Pancreas (tissue), 10 donors: ENCODE data around the gene VPS37C. TPM values are rescaled to one million over a fixed set of nuclear protein-coding genes. Genes with fewer than 3 reads are reported as not detected.

Experiments
- ATAC-seq, 4 donors: fragments of 200-7000 bp; cut with Tn5 transposase; one replicate each; pipeline versions ENCODE4 v1.8.0 to v1.9.1; 2020; ENCODE audit warnings: mild to moderate bottlenecking in 4 of 4, moderate library complexity in 4 of 4
- DNase-seq, 6 donors: peaks; one replicate each; pipeline ENCODE4 v3.0.0-alpha.2; 2020
- FAIRE-seq: peaks from 2 replicates; lab custom pipeline; 2012; peaks lifted over from hg19 to GRCh38; lab: Jason Lieb, UNC
- H3K27ac ChIP-seq, 4 donors: fragments of 200-600 bp; sonication (generic); 1 replicate in 3 of 4; 2 replicates in 1 of 4; pipeline versions ENCODE4 v1.5.0 to v1.8.0; 2020
- H3K27me3 ChIP-seq, 4 donors: fragments of 200-600 bp; one replicate each; pipeline ENCODE4 v1.8.0; 2021
- H3K36me3 ChIP-seq, 3 donors: fragments of 200-600 bp; sonication (generic) in 1 of 3; one replicate each; pipeline versions ENCODE4 v1.5.0 to v1.8.0; 2020 to 2021
- H3K4me1 ChIP-seq, 3 donors: fragments of 200-600 bp; one replicate each; pipeline ENCODE4 v1.8.0; 2021
- H3K4me3 ChIP-seq, 4 donors: fragments of 200-600 bp; sonication (generic) in 2 of 4; one replicate each; pipeline versions ENCODE4 v1.5.0 to v1.8.0; 2020 to 2021
- H3K9me3 ChIP-seq, 4 donors: fragments of 200-600 bp; one replicate each; pipeline ENCODE4 v1.8.0; 2021
- WGBS, 2 donors: extraction: QIAGEN DNeasy Blood & Tissue Kit; methylation state at CpG; one replicate each; pipeline ENCODE4 v1.1.7; 2013; 5-methylcytosine and 5-hydroxymethylcytosine counted together
- intact Hi-C, 3 donors: fragments of 100-400 bp; cut with DNase I; formaldehyde crosslinking; loops; one replicate each; pipeline versions ENCODE4 v1.11.1 to v1.14.2; 2022
- polyA plus RNA-seq, 2 donors: library from polyadenylated mRNA; stranded (reverse); fragments of 200-250 nt; gene quantifications; one replicate each; pipeline ENCODE4 v1.2.3, GENCODE V29; 2013
- total RNA-seq, 6 donors: library from RNA; stranded (reverse); fragmentation: NEBNext Ultra II Directional in 4 of 6; extraction: Animal tissue kit (Norgen Biotek cat#: 25700) in 4 of 6; gene quantifications; one replicate each; pipeline versions ENCODE4 v1.2.1 to v1.2.4, GENCODE V29; 2021 to 2023
- TF ChIP-seq, protein P1 (sequence below), 4 donors: fragments of 200-600 bp; sonication (generic) in 3 of 4; IDR thresholded peaks; one replicate each; pipeline versions ENCODE4 v1.5.0 to v1.8.0; 2021; ENCODE audit warnings: antibody characterized with exemption in 4 of 4
- donor health status: healthy with polysubstance abuse.
- donor health status: DM: no; HTN: no; CAD: no; lungs with moderate emphysema.
- donor health status: DM: no; HTN: no; CAD: no.
- donor health status: control.
- donor health status: control.
- donor health status: Bipolar disorder and iron deficiency.
- donor health status: DM: yes; HTN: yes; CAD: no.
- donor health status: DM: no; HTN: no; CAD: no.
- donor health status: DM: no; HTN: no; CAD: no.
- donor health status: DM: yes; HTN: yes; CAD: no.

The VPS37C gene
- total and polyA plus RNA-seq, 8 donors: 12.1 to 25.7 (median 16.2) TPM

DNA sequence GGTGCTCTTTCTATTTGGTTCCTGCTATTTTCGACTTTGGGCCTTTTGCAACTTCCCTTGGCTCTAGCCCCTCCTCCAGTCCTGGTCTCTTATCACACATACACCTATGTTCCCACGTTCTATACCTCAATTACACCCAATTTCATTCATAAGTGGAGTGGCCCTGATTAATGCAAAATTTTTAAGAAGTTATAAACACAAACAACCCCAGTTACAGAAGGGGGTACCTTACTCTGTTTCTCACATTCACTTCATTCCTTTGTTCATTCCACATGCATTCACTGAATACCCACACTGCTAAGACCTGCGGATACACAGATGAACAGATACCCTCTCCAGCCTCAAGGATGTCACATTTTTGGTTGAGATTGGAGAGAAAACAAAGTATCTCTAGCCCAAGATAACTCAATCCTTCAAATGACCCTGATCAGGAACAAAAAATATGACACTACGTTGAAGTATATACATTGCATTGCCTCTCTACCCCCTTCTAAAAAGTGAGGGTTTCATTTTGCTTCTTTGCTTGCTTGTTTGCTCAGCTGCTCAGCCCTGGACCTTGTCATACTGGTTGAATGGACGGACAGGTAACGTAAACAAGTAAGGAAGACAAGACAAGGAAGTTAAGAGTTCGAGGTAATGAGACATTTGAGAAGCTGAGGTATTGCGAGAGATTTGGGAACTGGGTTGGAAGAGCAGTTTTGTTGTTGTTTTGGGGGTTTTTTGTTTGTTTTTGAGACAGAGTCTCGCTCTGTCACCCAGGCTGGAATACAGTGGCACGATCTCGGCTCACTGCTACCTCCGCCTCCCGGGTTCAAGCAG is 3.6 kb upstream of the VPS37C start:
- Histone ChIP-seq H3K27me3 (no peaks in the 10 kb centered on the region), H3K27ac (peak overlapping the region in 2 of 4 donors; percentile 27 to 43), H3K9me3 (no peaks in the 10 kb centered on the region), H3K36me3 (no peaks in the 10 kb centered on the region), H3K4me3 (no peak overlapping the region), H3K4me1 (peaks cover 0 to 24% (median 4%) of the 10 kb centered on the region in 3 donors)
- no peak for DNase-seq
- 58 to 68% methylated on average over 13 of the region's 13 CpGs for WGBS, 2 donors
- TF ChIP-seq, protein P1, sequence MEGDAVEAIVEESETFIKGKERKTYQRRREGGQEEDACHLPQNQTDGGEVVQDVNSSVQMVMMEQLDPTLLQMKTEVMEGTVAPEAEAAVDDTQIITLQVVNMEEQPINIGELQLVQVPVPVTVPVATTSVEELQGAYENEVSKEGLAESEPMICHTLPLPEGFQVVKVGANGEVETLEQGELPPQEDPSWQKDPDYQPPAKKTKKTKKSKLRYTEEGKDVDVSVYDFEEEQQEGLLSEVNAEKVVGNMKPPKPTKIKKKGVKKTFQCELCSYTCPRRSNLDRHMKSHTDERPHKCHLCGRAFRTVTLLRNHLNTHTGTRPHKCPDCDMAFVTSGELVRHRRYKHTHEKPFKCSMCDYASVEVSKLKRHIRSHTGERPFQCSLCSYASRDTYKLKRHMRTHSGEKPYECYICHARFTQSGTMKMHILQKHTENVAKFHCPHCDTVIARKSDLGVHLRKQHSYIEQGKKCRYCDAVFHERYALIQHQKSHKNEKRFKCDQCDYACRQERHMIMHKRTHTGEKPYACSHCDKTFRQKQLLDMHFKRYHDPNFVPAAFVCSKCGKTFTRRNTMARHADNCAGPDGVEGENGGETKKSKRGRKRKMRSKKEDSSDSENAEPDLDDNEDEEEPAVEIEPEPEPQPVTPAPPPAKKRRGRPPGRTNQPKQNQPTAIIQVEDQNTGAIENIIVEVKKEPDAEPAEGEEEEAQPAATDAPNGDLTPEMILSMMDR (IDR thresholded peaks at IDR 0.05): no peak
- no peak for FAIRE-seq
- ATAC-seq: no peak
- intact Hi-C loops: no loop called here

- no peaks in the 10 kb centered on the region for H3K27me3 ChIP-seq
- no peak overlapping the region for H3K4me3 ChIP-seq
- TF ChIP-seq, protein P1 (IDR thresholded peaks at IDR 0.05): no peak
- no peaks in the 10 kb centered on the region for H3K9me3 ChIP-seq
- intact Hi-C loops: no loop called here
- WGBS, 2 donors: 84 to 85% methylated on average over 13 of the region's 13 CpGs
- peaks cover 5 to 31% (median 7%) of the 10 kb centered on the region in 3 donors for H3K4me1 ChIP-seq
- FAIRE-seq: no peak
- no peaks in the 10 kb centered on the region for H3K36me3 ChIP-seq
- ATAC-seq: no peak
- no peak for DNase-seq
- H3K27ac ChIP-seq: peak overlapping the region in 2 of 4 donors; percentile 39 to 46
Observed at GRCh38 chr11:61163714-61164605, 2.7 kb upstream of the VPS37C start.

GRCh38 chr11:61163021-61163420 is 1.8 kb upstream of the VPS37C start:
- Histone ChIP-seq H3K4me1 (peaks cover 12 to 39% (median 14%) of the 10 kb centered on the region in 3 donors), H3K9me3 (no peaks in the 10 kb centered on the region)
- no peak for FAIRE-seq

GRCh38 chr11:61162092-61162941 is 1.1 kb upstream of the VPS37C start:
- intact Hi-C loops: no loop called here

More at GRCh38 chr11:61163021-61163420, 1.8 kb upstream of the VPS37C start:
- DNase-seq: no peak
- no peaks in the 10 kb centered on the region for H3K27me3 ChIP-seq
- 89 to 90% methylated on average over 4 of the region's 4 CpGs for WGBS, 2 donors
- no peaks in the 10 kb centered on the region for H3K36me3 ChIP-seq
- TF ChIP-seq, protein P1 (IDR thresholded peaks at IDR 0.05): no peak
- ATAC-seq: no peak
- H3K27ac ChIP-seq: no peak overlapping the region
- no peak overlapping the region for H3K4me3 ChIP-seq
- intact Hi-C loops: no loop called here

More at GRCh38 chr11:61162092-61162941, 1.1 kb upstream of the VPS37C start:
- Histone ChIP-seq H3K4me3 (peak overlapping the region; percentile 56 to 89 (median 78)), H3K36me3 (no peaks in the 10 kb centered on the region), H3K27ac (peak overlapping the region; percentile 89 to 99 (median 96)), H3K9me3 (no peaks in the 10 kb centered on the region), H3K27me3 (no peaks in the 10 kb centered on the region), H3K4me1 (peaks cover 12 to 44% (median 14%) of the 10 kb centered on the region in 3 donors)
- FAIRE-seq: no peak
- 61 to 62% methylated on average over 8 of the region's 8 CpGs for WGBS, 2 donors
- peak in 3 of 6 donors; percentile 29 to 59 (median 59) for DNase-seq
- peak; percentile 17 to 54 (median 36) for ATAC-seq
- TF ChIP-seq, protein P1 (IDR thresholded peaks at IDR 0.05): no peak
